ENCODE measurements around the gene PRKCQ. TPM values are rescaled to one million over a fixed set of nuclear protein-coding genes. Genes with fewer than 3 reads are reported as not detected.

Gene PRKCQ
- total RNA-seq, 4 donors from 2014 or later, result 1.4 to 2.8 TPM; not detected in 2

DNA sequence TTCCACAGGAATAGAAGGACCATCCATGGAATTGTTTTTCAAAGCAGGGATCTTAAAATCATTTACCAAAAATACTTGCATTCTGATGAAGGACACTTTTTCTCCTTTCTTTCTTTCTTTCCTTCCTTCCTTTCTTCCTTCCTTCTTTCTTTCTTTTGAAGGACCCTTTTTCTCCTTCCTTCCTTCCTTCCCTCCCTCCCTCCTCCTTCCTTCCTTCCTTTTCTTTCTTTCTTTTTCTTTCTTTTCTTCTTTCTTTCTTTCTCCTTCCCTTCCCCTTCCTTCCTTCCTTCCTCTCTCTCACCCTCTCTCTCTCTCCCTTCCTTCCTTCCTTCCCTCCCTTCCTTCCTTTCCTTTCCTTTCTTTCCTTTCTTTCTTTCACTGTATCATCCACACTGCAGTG lies 74.8 kb downstream of the PRKCQ start:
- no peaks in the 10 kb centered on the region for H3K9me3 ChIP-seq
- no peak overlapping the region for H3K4me3 ChIP-seq
- no peaks in the 10 kb centered on the region for H3K27me3 ChIP-seq
- DNase-seq, result no peak
- TF ChIP-seq, protein P1, sequence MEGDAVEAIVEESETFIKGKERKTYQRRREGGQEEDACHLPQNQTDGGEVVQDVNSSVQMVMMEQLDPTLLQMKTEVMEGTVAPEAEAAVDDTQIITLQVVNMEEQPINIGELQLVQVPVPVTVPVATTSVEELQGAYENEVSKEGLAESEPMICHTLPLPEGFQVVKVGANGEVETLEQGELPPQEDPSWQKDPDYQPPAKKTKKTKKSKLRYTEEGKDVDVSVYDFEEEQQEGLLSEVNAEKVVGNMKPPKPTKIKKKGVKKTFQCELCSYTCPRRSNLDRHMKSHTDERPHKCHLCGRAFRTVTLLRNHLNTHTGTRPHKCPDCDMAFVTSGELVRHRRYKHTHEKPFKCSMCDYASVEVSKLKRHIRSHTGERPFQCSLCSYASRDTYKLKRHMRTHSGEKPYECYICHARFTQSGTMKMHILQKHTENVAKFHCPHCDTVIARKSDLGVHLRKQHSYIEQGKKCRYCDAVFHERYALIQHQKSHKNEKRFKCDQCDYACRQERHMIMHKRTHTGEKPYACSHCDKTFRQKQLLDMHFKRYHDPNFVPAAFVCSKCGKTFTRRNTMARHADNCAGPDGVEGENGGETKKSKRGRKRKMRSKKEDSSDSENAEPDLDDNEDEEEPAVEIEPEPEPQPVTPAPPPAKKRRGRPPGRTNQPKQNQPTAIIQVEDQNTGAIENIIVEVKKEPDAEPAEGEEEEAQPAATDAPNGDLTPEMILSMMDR (IDR thresholded peaks at IDR 0.05), result no peak
- no peak for TF ChIP-seq POLR2A (IDR thresholded peaks at IDR 0.05)
- H3K27ac ChIP-seq, result no peak overlapping the region
- H3K36me3 ChIP-seq, result no peaks in the 10 kb centered on the region
- no peaks in the 10 kb centered on the region for H3K4me1 ChIP-seq
- intact Hi-C loops (cut with DNase I; ENCODE audit: low total_unique reads), result no loop called here

DNA sequence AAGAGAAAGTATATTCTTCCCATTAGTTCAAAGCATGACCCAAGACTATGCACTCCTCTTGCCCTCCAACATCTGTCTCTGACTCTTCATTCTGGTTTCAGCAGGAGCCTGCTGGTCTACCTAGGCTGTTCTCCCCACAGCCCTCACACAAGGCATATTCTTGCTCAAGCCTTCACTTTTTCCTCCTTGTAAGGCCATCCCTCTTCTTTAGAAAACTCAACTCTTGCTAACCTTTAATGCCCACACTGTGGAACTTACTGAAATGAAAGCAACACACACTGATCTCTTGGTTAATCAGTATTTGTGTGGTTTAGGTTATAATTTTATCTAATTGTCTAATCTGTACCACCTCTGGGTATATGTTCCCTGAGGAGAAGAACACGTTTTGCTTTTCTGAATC lies 75.8 kb downstream of the PRKCQ start:
- no peak overlapping the region for H3K4me3 ChIP-seq
- intact Hi-C loops (cut with DNase I; ENCODE audit: low total_unique reads), result no loop called here
- TF ChIP-seq, protein P1 (IDR thresholded peaks at IDR 0.05), result no peak
- no peak for TF ChIP-seq POLR2A (IDR thresholded peaks at IDR 0.05)
- H3K9me3 ChIP-seq, result no peaks in the 10 kb centered on the region
- no peaks in the 10 kb centered on the region for H3K4me1 ChIP-seq
- no peak overlapping the region for H3K27ac ChIP-seq
- no peaks in the 10 kb centered on the region for H3K36me3 ChIP-seq
- no peaks in the 10 kb centered on the region for H3K27me3 ChIP-seq
- no peak for DNase-seq

DNA sequence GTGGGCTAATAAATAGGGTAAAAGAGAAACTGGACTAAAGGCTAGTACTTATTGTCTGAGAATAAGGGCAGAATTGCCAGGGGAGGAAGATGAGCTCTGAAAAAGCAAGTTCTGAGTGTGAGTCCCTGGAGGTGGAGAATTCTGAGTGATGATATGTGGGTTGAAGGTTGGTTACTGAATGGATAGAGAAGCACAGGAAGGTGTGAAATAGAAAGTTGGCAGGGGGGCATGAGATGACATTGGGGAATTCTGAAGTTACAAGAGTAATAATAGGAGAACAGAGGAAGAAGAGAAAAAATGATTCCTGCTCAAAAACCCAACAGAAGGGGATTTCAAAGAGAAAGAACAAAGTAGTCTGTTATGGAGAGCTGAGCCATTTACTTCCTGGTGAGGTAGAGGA lies 76.9 kb downstream of the PRKCQ start:
- H3K36me3 ChIP-seq, result no peaks in the 10 kb centered on the region
- no peak overlapping the region for H3K4me3 ChIP-seq
- TF ChIP-seq POLR2A (IDR thresholded peaks at IDR 0.05), result no peak
- TF ChIP-seq, protein P1 (IDR thresholded peaks at IDR 0.05), result no peak
- no peaks in the 10 kb centered on the region for H3K27me3 ChIP-seq
- intact Hi-C loops (cut with DNase I; ENCODE audit: low total_unique reads), result no loop called here
- H3K27ac ChIP-seq, result no peak overlapping the region
- no peaks in the 10 kb centered on the region for H3K9me3 ChIP-seq
- H3K4me1 ChIP-seq, result no peaks in the 10 kb centered on the region
- DNase-seq, result no peak

DNA sequence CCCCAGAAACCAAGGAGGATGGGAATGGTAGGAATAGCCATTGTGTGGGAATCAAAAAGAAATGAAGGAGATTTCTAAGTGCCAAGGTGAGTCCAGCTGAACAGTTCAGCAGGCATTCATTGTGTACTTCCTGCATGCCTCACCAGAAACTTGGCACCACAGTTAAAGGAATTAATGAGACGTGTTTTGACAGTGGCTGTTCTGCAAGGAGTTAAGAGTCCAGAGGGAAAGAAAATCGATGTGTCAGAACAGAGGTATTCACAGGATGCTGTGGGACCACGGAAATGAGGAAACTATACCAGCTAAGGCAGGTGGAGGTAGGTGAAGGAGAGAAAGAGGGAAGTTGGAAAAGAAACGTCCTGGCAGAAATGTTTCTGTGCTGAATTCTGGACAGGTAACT lies 78.1 kb downstream of the PRKCQ start:
- no peaks in the 10 kb centered on the region for H3K4me1 ChIP-seq
- intact Hi-C loops (cut with DNase I; ENCODE audit: low total_unique reads), result no loop called here
- no peak for DNase-seq
- H3K4me3 ChIP-seq, result no peak overlapping the region
- H3K27ac ChIP-seq, result no peak overlapping the region
- H3K36me3 ChIP-seq, result no peaks in the 10 kb centered on the region
- TF ChIP-seq, protein P1 (IDR thresholded peaks at IDR 0.05), result no peak
- TF ChIP-seq POLR2A (IDR thresholded peaks at IDR 0.05), result no peak
- H3K9me3 ChIP-seq, result no peaks in the 10 kb centered on the region
- no peaks in the 10 kb centered on the region for H3K27me3 ChIP-seq

DNA sequence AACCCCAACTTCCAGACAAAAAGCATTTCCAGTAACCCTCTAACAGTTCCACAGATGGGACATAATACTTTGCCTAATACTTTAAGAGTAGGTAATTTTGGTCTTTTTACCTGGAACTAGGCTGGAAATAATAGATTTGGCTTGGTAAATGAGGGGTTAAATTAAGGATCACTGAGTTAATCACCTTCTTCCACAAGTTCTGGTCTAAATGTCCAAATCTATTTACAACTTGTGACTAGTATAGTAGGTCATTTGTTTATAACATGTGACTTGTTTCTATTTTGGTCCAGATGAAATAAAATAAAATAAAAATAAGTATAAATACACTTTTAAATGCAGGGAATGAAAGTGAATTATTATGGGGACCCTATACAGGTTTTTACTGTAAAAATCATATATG lies 80.1 kb downstream of the PRKCQ start:
- H3K4me3 ChIP-seq, result no peak overlapping the region
- DNase-seq, result no peak
- H3K27ac ChIP-seq, result no peak overlapping the region
- no peak for TF ChIP-seq POLR2A (IDR thresholded peaks at IDR 0.05)
- TF ChIP-seq, protein P1 (IDR thresholded peaks at IDR 0.05), result no peak
- intact Hi-C loops (cut with DNase I; ENCODE audit: low total_unique reads), result no loop called here
- no peaks in the 10 kb centered on the region for H3K9me3 ChIP-seq
- no peaks in the 10 kb centered on the region for H3K4me1 ChIP-seq
- H3K36me3 ChIP-seq, result no peaks in the 10 kb centered on the region
- no peaks in the 10 kb centered on the region for H3K27me3 ChIP-seq

Measured in uterus (tissue), 4 donors.